Small intestine (tissue), 7 donors: Measurements from ENCODE around the gene GFRAL. TPM values are rescaled to one million over a fixed set of nuclear protein-coding genes. Genes with fewer than 3 reads are reported as not detected.

Experiments
- DNase-seq, 2 donors: peaks; one replicate each; pipeline versions ENCODE4 v3.0.0 to v3.0.0-alpha.2; 2013
- FAIRE-seq: peaks from 2 replicates; lab custom pipeline; 2012; peaks lifted over from hg19 to GRCh38; lab: Jason Lieb, UNC
- H3K27ac ChIP-seq, 3 donors: one replicate each; pipeline ENCODE4 v1.5.1; 2013; ENCODE audit warnings: low read length in 2 of 3, mild to moderate bottlenecking in 2 of 3, control low read depth in 1 of 3, inconsistent platforms in 1 of 3, low read depth in 1 of 3, moderate library complexity in 1 of 3
- H3K27me3 ChIP-seq, 3 donors: one replicate each; pipeline ENCODE4 v1.6.1; 2013; ENCODE audit warnings: low read length in 3 of 3, inconsistent platforms in 1 of 3; ENCODE audit not compliant: control insufficient read depth in 3 of 3, insufficient read depth in 3 of 3
- H3K36me3 ChIP-seq, 3 donors: one replicate each; pipeline ENCODE4 v1.6.1; 2013; ENCODE audit warnings: low read length in 3 of 3, inconsistent platforms in 1 of 3, low read depth in 1 of 3, mild to moderate bottlenecking in 1 of 3, moderate library complexity in 1 of 3; ENCODE audit not compliant: control insufficient read depth in 3 of 3, insufficient read depth in 2 of 3
- H3K4me1 ChIP-seq, 3 donors: one replicate each; pipeline ENCODE4 v1.6.1; 2013; ENCODE audit warnings: low read length in 2 of 3, inconsistent platforms in 1 of 3, low read depth in 1 of 3, mild to moderate bottlenecking in 1 of 3, moderate library complexity in 1 of 3; ENCODE audit not compliant: control insufficient read depth in 3 of 3, insufficient read depth in 2 of 3
- H3K4me3 ChIP-seq, 3 donors: one replicate each; pipeline ENCODE4 v1.5.1; 2013; ENCODE audit warnings: low read length in 3 of 3, control low read depth in 1 of 3, inconsistent platforms in 1 of 3, low read depth in 1 of 3, mild to moderate bottlenecking in 1 of 3, moderate library complexity in 1 of 3
- H3K9me3 ChIP-seq, 2 donors: one replicate each; pipeline ENCODE4 v1.6.1; 2013; ENCODE audit warnings: low read depth in 1 of 2, low read length in 1 of 2; ENCODE audit not compliant: control insufficient read depth in 2 of 2, insufficient read depth in 1 of 2
- WGBS, 3 donors: extraction: QIAGEN DNeasy Blood & Tissue Kit; methylation state at CpG; one replicate each; pipeline ENCODE4 v1.1.7; 2013; 5-methylcytosine and 5-hydroxymethylcytosine counted together
- polyA plus RNA-seq, 4 donors: library from polyadenylated mRNA; stranded (reverse) in 3 of 4; unstranded in 1 of 4; fragments of 200-250 nt in 3 of 4; fragments of 120-200 nt in 1 of 4; gene quantifications; one replicate each; pipeline versions ENCODE4 v1.2.1 to v1.2.3, GENCODE V29; 2013
- donor health status: healthy with polysubstance abuse.
- donor health status: control.
- donor health status: control.
- donor health status: Bipolar disorder and iron deficiency.
- donor health status: healthy.

The GFRAL gene
- polyA plus RNA-seq, 4 donors = not detected

GRCh38 chr6:55395871-55396270 lies 68.6 kb downstream of the GFRAL start:
- Histone ChIP-seq H3K27me3 (no peaks in the 10 kb centered on the region), H3K4me1 (no peaks in the 10 kb centered on the region), H3K4me3 (no peak overlapping the region), H3K9me3 (no peaks in the 10 kb centered on the region), H3K27ac (no peak overlapping the region), H3K36me3 (no peaks in the 10 kb centered on the region)
- no peak for FAIRE-seq
- 22 to 34% (median 25%) methylated on average over 3 of the region's 3 CpGs for WGBS, 3 donors
- no peak for DNase-seq

- Histone ChIP-seq H3K4me1 (no peaks in the 10 kb centered on the region), H3K9me3 (no peaks in the 10 kb centered on the region), H3K36me3 (no peaks in the 10 kb centered on the region), H3K27me3 (no peaks in the 10 kb centered on the region), H3K27ac (no peak overlapping the region), H3K4me3 (no peak overlapping the region)
- FAIRE-seq (no peak), DNase-seq (no peak)
- 59 to 66% (median 60%) methylated on average over 3 of the region's 3 CpGs for WGBS, 3 donors
Observed at GRCh38 chr6:55397986-55398385, 70.7 kb downstream of the GFRAL start.

DNA sequence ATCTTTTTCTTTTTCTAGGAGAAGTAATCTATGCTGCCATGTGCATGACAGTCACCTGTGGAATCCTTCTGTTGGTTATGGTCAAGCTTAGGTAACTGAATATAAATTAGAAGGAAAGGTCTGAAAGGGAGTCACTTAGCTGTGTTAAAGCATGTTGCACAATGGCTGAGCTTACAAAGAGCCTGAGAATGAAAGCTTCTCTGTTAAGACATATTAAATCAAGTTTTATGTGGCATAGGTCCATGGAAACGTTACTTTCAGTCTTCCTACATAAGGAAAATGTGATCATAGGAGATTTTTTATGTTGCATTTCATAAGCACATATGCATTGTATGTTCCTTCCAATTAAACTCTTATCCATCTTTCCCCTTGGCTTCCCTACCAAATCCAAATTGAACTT lies 72.1 kb downstream of the GFRAL start:
- DNase-seq = no peak
- no peak overlapping the region for H3K4me3 ChIP-seq

DNA sequence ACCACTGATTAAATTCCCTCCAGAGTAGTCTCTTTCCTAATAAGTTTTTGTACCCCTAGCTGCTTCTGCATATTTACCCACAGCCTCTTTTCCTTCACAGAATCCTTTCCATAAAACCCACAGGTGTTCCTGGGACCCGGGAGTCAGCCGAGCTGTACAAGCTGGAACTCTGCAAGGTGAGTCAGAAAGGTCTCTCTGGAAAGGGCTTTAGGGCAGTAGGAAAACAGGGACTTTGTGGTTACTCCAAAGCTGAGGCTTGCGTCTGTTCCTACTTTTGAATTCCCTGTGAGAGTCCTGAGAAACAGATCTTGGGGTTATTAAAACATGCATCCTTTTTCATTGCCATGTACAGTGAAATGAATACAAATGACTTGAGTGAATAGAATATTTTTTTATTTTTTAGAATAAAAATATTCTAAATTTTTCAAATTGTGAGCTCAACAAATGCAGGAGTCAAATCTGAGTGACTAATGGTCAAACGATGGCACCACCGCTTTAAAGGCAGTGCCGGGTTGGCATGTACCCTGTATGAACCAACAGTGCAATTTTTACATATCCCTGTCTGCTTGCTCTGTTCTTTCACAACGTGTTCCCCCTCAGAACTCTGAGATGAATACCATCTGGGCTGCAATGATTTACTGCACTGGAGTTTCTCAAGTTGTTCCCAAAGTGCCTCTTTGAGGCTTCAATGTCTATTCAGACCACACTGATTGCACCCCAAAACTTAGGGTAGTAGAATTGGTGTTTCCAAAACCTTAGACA lies 78.4 kb downstream of the GFRAL start:
- no peaks in the 10 kb centered on the region for H3K9me3 ChIP-seq
- no peak for FAIRE-seq
- H3K4me3 ChIP-seq = no peak overlapping the region
- no peaks in the 10 kb centered on the region for H3K27me3 ChIP-seq
- no peak for DNase-seq
- no peak overlapping the region for H3K27ac ChIP-seq
- H3K4me1 ChIP-seq = no peaks in the 10 kb centered on the region
- no peaks in the 10 kb centered on the region for H3K36me3 ChIP-seq
- WGBS, 3 donors = 73 to 81% (median 76%) methylated on average over 7 of the region's 7 CpGs

More for the DNA sequence above, 72.1 kb downstream of the GFRAL start:
- no peak for FAIRE-seq
- H3K27ac ChIP-seq = no peak overlapping the region
- 22 to 37% (median 24%) methylated on average over 1 of the region's 1 CpG for WGBS, 3 donors
- H3K36me3 ChIP-seq = no peaks in the 10 kb centered on the region
- no peaks in the 10 kb centered on the region for H3K4me1 ChIP-seq
- no peaks in the 10 kb centered on the region for H3K9me3 ChIP-seq
- no peaks in the 10 kb centered on the region for H3K27me3 ChIP-seq

- no peak overlapping the region for H3K27ac ChIP-seq
- no peaks in the 10 kb centered on the region for H3K4me1 ChIP-seq
- no peaks in the 10 kb centered on the region for H3K9me3 ChIP-seq
- H3K4me3 ChIP-seq = no peak overlapping the region
- FAIRE-seq (no peak), DNase-seq (no peak)
- no peaks in the 10 kb centered on the region for H3K27me3 ChIP-seq
- no peaks in the 10 kb centered on the region for H3K36me3 ChIP-seq
Observed at GRCh38 chr6:55410674-55411073, 83.4 kb downstream of the GFRAL start.

DNA sequence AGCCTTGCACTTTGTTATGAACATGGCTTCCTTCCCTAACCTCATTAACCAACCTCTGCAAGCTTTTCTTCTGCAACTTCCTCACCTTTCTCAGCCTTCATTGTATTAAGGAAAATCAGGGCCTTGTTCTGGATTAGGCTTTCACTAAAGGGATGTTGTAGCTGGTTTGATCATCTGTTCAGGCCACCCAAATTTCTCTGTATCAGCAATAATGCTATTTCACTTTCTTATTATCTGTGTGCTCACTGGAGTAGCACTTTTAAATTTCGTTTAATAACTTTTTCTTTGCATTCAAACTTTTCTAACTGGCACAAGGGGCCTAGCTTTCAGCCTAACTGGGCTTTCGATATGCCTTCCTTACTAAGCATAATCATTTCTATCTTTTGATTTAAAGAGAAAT lies 96.7 kb downstream of the GFRAL start:
- no peak for DNase-seq
- Histone ChIP-seq H3K27me3 (no peaks in the 10 kb centered on the region), H3K36me3 (no peaks in the 10 kb centered on the region), H3K9me3 (no peaks in the 10 kb centered on the region), H3K27ac (no peak overlapping the region), H3K4me3 (no peak overlapping the region), H3K4me1 (no peaks in the 10 kb centered on the region)
- no peak for FAIRE-seq
- 53 to 67% (median 57%) methylated on average over 2 of the region's 2 CpGs for WGBS, 3 donors

- no peak overlapping the region for H3K27ac ChIP-seq
- no peaks in the 10 kb centered on the region for H3K36me3 ChIP-seq
- no peak for DNase-seq
- H3K4me3 ChIP-seq = no peak overlapping the region
- no peaks in the 10 kb centered on the region for H3K27me3 ChIP-seq
- no peaks in the 10 kb centered on the region for H3K9me3 ChIP-seq
- FAIRE-seq = no peak
- H3K4me1 ChIP-seq = no peaks in the 10 kb centered on the region
- WGBS, 3 donors = 45 to 56% (median 49%) methylated on average over 2 of the region's 2 CpGs
Observed at GRCh38 chr6:55433446-55434130, 106.3 kb downstream of the GFRAL start.

DNA sequence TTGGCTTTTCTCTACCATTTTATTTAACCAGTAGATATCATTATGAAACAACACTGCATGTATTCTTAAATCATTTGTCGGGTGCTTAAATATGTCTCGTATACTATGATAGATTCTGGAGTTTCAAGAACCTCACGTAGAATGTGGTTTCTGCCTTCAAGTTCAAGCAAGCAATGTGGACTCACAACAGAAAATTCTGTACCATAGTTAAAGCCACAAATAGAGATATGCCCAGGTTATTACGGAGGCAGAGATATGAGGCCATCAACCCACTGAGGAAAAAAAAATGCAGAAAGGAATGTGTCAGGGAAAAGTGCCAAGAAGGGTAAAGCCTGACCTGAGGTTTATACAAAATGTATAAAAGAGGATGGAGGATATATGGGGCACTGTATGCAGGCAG lies 109.9 kb downstream of the GFRAL start:
- H3K36me3 ChIP-seq = no peaks in the 10 kb centered on the region
- no peak overlapping the region for H3K4me3 ChIP-seq
- H3K9me3 ChIP-seq = no peaks in the 10 kb centered on the region
- H3K27ac ChIP-seq = no peak overlapping the region
- DNase-seq = no peak
- no peak for FAIRE-seq
- H3K27me3 ChIP-seq = no peaks in the 10 kb centered on the region
- no peaks in the 10 kb centered on the region for H3K4me1 ChIP-seq
- WGBS, 3 donors = 71 to 78% (median 78%) methylated on average over 4 of the region's 4 CpGs
